ENCODE data around the gene ETFA.
"Not testable (repeated sequence)": the region's sequence is repeated elsewhere in the genome, so short reads cannot be mapped to it uniquely, and the experiment has no call there.

The ETFA gene

GRCh38 chr15:76274226-76274625, 37.0 kb downstream of the ETFA start:
- intact Hi-C loops (cut with DNase I; ENCODE audit: low total_unique reads), result no loop called here

GRCh38 chr15:76270876-76271275, 40.4 kb downstream of the ETFA start:
- peaks cover 61 to 82% (median 63%) of the 10 kb centered on the region in 3 donors for H3K36me3 ChIP-seq
- peaks cover 0 to 4% (median 0%) of the 10 kb centered on the region in 4 donors for H3K4me1 ChIP-seq
- H3K27me3 ChIP-seq, result no peaks in the 10 kb centered on the region
- DNase-seq, result no peak
- no peak overlapping the region for H3K4me3 ChIP-seq
- no peak for TF ChIP-seq CTCF (IDR thresholded peaks at IDR 0.05)
- intact Hi-C loops (cut with DNase I; ENCODE audit: low total_unique reads), result no loop called here
- H3K27ac ChIP-seq, result no peak overlapping the region
- peaks cover 0 to 5% (median 0%) of the 10 kb centered on the region in 3 donors for H3K9me3 ChIP-seq

More at GRCh38 chr15:76274226-76274625, 37.0 kb downstream of the ETFA start:
- peaks cover 0 to 4% (median 0%) of the 10 kb centered on the region in 4 donors for H3K4me1 ChIP-seq
- peaks cover 43 to 82% (median 57%) of the 10 kb centered on the region in 3 donors for H3K36me3 ChIP-seq
- no peak for DNase-seq
- no peak overlapping the region for H3K4me3 ChIP-seq
- no peak overlapping the region for H3K27ac ChIP-seq
- no peaks in the 10 kb centered on the region for H3K27me3 ChIP-seq
- no peak for TF ChIP-seq CTCF (IDR thresholded peaks at IDR 0.05)
- H3K9me3 ChIP-seq, result peaks cover 0 to 3% (median 0%) of the 10 kb centered on the region in 3 donors

- Histone ChIP-seq H3K9me3 (peaks cover 0 to 23% (median 7%) of the 10 kb centered on the region in 3 donors), H3K36me3 (peaks cover 78 to 90% (median 82%) of the 10 kb centered on the region in 3 donors), H3K27ac (no peak overlapping the region), H3K4me1 (no peaks in the 10 kb centered on the region), H3K4me3 (no peak overlapping the region), H3K27me3 (no peaks in the 10 kb centered on the region)
- intact Hi-C loops (cut with DNase I; ENCODE audit: low total_unique reads), result no loop called here
- no peak for DNase-seq
- TF ChIP-seq CTCF (IDR thresholded peaks at IDR 0.05), result no peak
Observed at GRCh38 chr15:76267077-76267476, 44.2 kb downstream of the ETFA start.

- H3K27me3 ChIP-seq; DNase-seq; H3K4me1 ChIP-seq; H3K4me3 ChIP-seq; H3K27ac ChIP-seq; intact Hi-C loops (cut with DNase I; ENCODE audit: low total_unique reads): not testable (repeated sequence)
- Histone ChIP-seq H3K36me3 (peaks cover 85 to 91% (median 85%) of the 10 kb centered on the region in 3 donors), H3K9me3 (peaks cover 0 to 23% (median 7%) of the 10 kb centered on the region in 3 donors)
Observed at GRCh38 chr15:76265769-76266168, 45.5 kb downstream of the ETFA start.

GRCh38 chr15:76260246-76260938, 50.9 kb downstream of the ETFA start:
- Histone ChIP-seq H3K36me3 (peaks cover 51 to 80% (median 63%) of the 10 kb centered on the region in 3 donors), H3K4me3 (no peak overlapping the region), H3K4me1 (no peaks in the 10 kb centered on the region), H3K27me3 (no peaks in the 10 kb centered on the region), H3K9me3 (peaks cover 0 to 19% (median 7%) of the 10 kb centered on the region in 3 donors), H3K27ac (no peak overlapping the region)
- DNase-seq, result no peak
- TF ChIP-seq CTCF (IDR thresholded peaks at IDR 0.05), result no peak
- intact Hi-C loops (cut with DNase I; ENCODE audit: low total_unique reads), result no loop called here

- no peak overlapping the region for H3K27ac ChIP-seq
- no peak for TF ChIP-seq CTCF (IDR thresholded peaks at IDR 0.05)
- H3K36me3 ChIP-seq, result peaks cover 42 to 70% (median 63%) of the 10 kb centered on the region in 3 donors
- no peaks in the 10 kb centered on the region for H3K27me3 ChIP-seq
- no peak for DNase-seq
- peaks cover 0 to 19% (median 7%) of the 10 kb centered on the region in 3 donors for H3K9me3 ChIP-seq
- no peaks in the 10 kb centered on the region for H3K4me1 ChIP-seq
- intact Hi-C loops (cut with DNase I; ENCODE audit: low total_unique reads), result no loop called here
- no peak overlapping the region for H3K4me3 ChIP-seq
Observed at GRCh38 chr15:76259392-76259791, 51.9 kb downstream of the ETFA start.
